Mucosa of gallbladder (tissue), 1 donor: ENCODE measurements around the gene PTPRN2. TPM values are rescaled to one million over a fixed set of nuclear protein-coding genes. Genes with fewer than 3 reads are reported as not detected.
"Not testable (repeated sequence)": the region's sequence is repeated elsewhere in the genome, so short reads cannot be mapped to it uniquely, and the experiment has no call there.

Experiments used
- DNase-seq: peaks from one replicate; pipeline ENCODE4 v3.0.0-alpha.2; 2020; ENCODE audit warnings: low spot score
- total RNA-seq: library from RNA; stranded (reverse); gene quantifications from one replicate; pipeline ENCODE4 v1.2.1, GENCODE V29; 2021
- donor health status: DM: no; HTN: no; CAD: no.

PTPRN2 gene
- total RNA-seq, 1 donor from 2014 or later = 11.9 TPM

GRCh38 chr7:158237672-158238335, 349.8 kb downstream of the PTPRN2 start:
- no peak for DNase-seq

GRCh38 chr7:158236400-158236799, 351.2 kb downstream of the PTPRN2 start:
- DNase-seq = no peak

- DNase-seq = no peak
Observed at GRCh38 chr7:158235862-158236261, 351.8 kb downstream of the PTPRN2 start.

- no peak for DNase-seq
Observed at GRCh38 chr7:158229945-158230344, 357.7 kb downstream of the PTPRN2 start.

- DNase-seq = no peak
Observed at GRCh38 chr7:158228986-158229385, 358.6 kb downstream of the PTPRN2 start.

- no peak for DNase-seq
Observed at GRCh38 chr7:158228131-158228530, 359.5 kb downstream of the PTPRN2 start.

GRCh38 chr7:158227258-158227984, 360.2 kb downstream of the PTPRN2 start:
- DNase-seq = no peak

GRCh38 chr7:158216198-158216597, 371.4 kb downstream of the PTPRN2 start:
- DNase-seq = no peak

- no peak for DNase-seq
Observed at GRCh38 chr7:158209435-158209834, 378.2 kb downstream of the PTPRN2 start.

- DNase-seq = no peak
Observed at GRCh38 chr7:158206341-158206740, 381.3 kb downstream of the PTPRN2 start.

- DNase-seq = no peak
Observed at GRCh38 chr7:158204453-158204852, 383.2 kb downstream of the PTPRN2 start.

- not testable (repeated sequence) for DNase-seq
Observed at GRCh38 chr7:158203948-158204347, 383.7 kb downstream of the PTPRN2 start.

GRCh38 chr7:158194365-158194900, 393.2 kb downstream of the PTPRN2 start:
- no peak for DNase-seq

GRCh38 chr7:158193446-158193845, 394.2 kb downstream of the PTPRN2 start:
- DNase-seq = no peak

GRCh38 chr7:158192956-158193355, 394.7 kb downstream of the PTPRN2 start:
- DNase-seq = no peak

- DNase-seq = no peak
Observed at GRCh38 chr7:158192184-158192835, 395.3 kb downstream of the PTPRN2 start.

- no peak for DNase-seq
Observed at GRCh38 chr7:158191671-158192070, 396.0 kb downstream of the PTPRN2 start.

- no peak for DNase-seq
Observed at GRCh38 chr7:158190756-158191155, 396.9 kb downstream of the PTPRN2 start.

- no peak for DNase-seq
Observed at GRCh38 chr7:158188676-158189075, 398.9 kb downstream of the PTPRN2 start.

GRCh38 chr7:158187694-158187994, 400.0 kb downstream of the PTPRN2 start:
- no peak for DNase-seq

- DNase-seq = no peak
Observed at GRCh38 chr7:158186864-158187693, 400.5 kb downstream of the PTPRN2 start.

- no peak for DNase-seq
Observed at GRCh38 chr7:158186406-158186805, 401.2 kb downstream of the PTPRN2 start.
